Fibroblast of pulmonary artery (primary cell): ENCODE results near the gene SLC25A17.

Experiments
- DNase-seq: peaks from one replicate; pipeline ENCODE4 v3.0.0-alpha.2; 2010; ENCODE audit warnings: low read depth
- H3K4me3 ChIP-seq: replicated peaks from 2 replicates; pipeline ENCODE4 v1.5.1; 2011; ENCODE audit warnings: low read depth, mild to moderate bottlenecking, control low read depth, low read length, moderate library complexity
- CTCF ChIP-seq: IDR thresholded peaks from 2 replicates; pipeline ENCODE4 v1.5.1; 2011; ENCODE audit warnings: mild to moderate bottlenecking, control low read depth, low read length, inconsistent platforms; ENCODE audit errors: missing control alignments

SLC25A17 gene

GRCh38 chr22:40743768-40744167 is 75.4 kb downstream of the SLC25A17 start:
- DNase-seq: no peak
- no peak for TF ChIP-seq CTCF
- no peak overlapping the region for H3K4me3 ChIP-seq

- no peak for DNase-seq
- H3K4me3 ChIP-seq: no peak overlapping the region
- no peak for TF ChIP-seq CTCF
These were observed 78.0 kb downstream of the SLC25A17 start for GRCh38 chr22:40741116-40741515.

- no peak for TF ChIP-seq CTCF
- H3K4me3 ChIP-seq: no peak overlapping the region
- no peak for DNase-seq
These were observed 79.4 kb downstream of the SLC25A17 start for GRCh38 chr22:40739721-40740120.

GRCh38 chr22:40733919-40734318 is 85.2 kb downstream of the SLC25A17 start:
- H3K4me3 ChIP-seq: no peak overlapping the region
- no peak for TF ChIP-seq CTCF
- DNase-seq: no peak

- DNase-seq: no peak
- no peak for TF ChIP-seq CTCF
- H3K4me3 ChIP-seq: no peak overlapping the region
These were observed 86.2 kb downstream of the SLC25A17 start for GRCh38 chr22:40732999-40733292.

GRCh38 chr22:40729284-40729683 is 89.9 kb downstream of the SLC25A17 start:
- DNase-seq: no peak
- no peak for TF ChIP-seq CTCF
- H3K4me3 ChIP-seq: no peak overlapping the region

- no peak overlapping the region for H3K4me3 ChIP-seq
- DNase-seq: peak; percentile 36
- TF ChIP-seq CTCF: no peak
These were observed 90.4 kb downstream of the SLC25A17 start for GRCh38 chr22:40728731-40729189.
